Measurements from ENCODE around the gene IQSEC3. TPM values are rescaled to one million over a fixed set of nuclear protein-coding genes. Genes with fewer than 3 reads are reported as not detected.
"Not testable (repeated sequence)": the region's sequence is repeated elsewhere in the genome, so short reads cannot be mapped to it uniquely, and the experiment has no call there.

The IQSEC3 gene
- total and polyA plus RNA-seq, 2 experiments from 2014 or later = 0.70 to 2.7 TPM

GRCh38 chr12:131732-132495 lies 65.3 kb downstream of the IQSEC3 start:
- Histone ChIP-seq H2AFZ (no peak overlapping the region), H3K4me2 (no peak overlapping the region), H3K27me3 (no peaks in the 10 kb centered on the region), H3K9me2 (replicated peaks; ENCODE audit: insufficient read depth) (no peaks in the 10 kb centered on the region), H3K9me3 (ENCODE audit: low read depth) (no peaks in the 10 kb centered on the region), H3K79me2 (no peaks in the 10 kb centered on the region), H3K4me3 (no peak overlapping the region), H4K20me1 (ENCODE audit: insufficient read depth, poor library complexity, severe bottlenecking) (no peaks in the 10 kb centered on the region), H3K4me1 (ENCODE audit: insufficient read depth) (peaks cover 5% of the 10 kb centered on the region), H3K36me3 (replicated peaks; ENCODE audit: insufficient read depth, low read depth) (no peaks in the 10 kb centered on the region), H3K27ac (no peak overlapping the region)
- no peak for DNase-seq (ENCODE audit: low spot score)
- no peak for TF ChIP-seq EZH2 (IDR thresholded peaks at IDR 0.05; ENCODE audit: borderline replicate concordance)
- TF ChIP-seq CTCF (IDR thresholded peaks at IDR 0.05; ENCODE audit: poor library complexity) = no peak
- TF ChIP-seq EZH2phosphoT487 (IDR thresholded peaks at IDR 0.05; ENCODE audit: low read depth, severe bottlenecking, unreplicated experiment) = no peak
- 80% methylated on average over 12 of the region's 12 CpGs for WGBS (ENCODE audit: low lambda C conversion rate, missing lambda C conversion rate)

- not testable (repeated sequence) for H3K27me3 ChIP-seq; H3K4me3 ChIP-seq; DNase-seq (ENCODE audit: low spot score); H3K9me3 ChIP-seq (ENCODE audit: low read depth); H2AFZ ChIP-seq; H3K36me3 ChIP-seq (replicated peaks; ENCODE audit: insufficient read depth, low read depth); H3K79me2 ChIP-seq; H3K27ac ChIP-seq; H3K4me2 ChIP-seq; H3K4me1 ChIP-seq (ENCODE audit: insufficient read depth); H4K20me1 ChIP-seq (ENCODE audit: insufficient read depth, poor library complexity, severe bottlenecking); H3K9me2 ChIP-seq (replicated peaks; ENCODE audit: insufficient read depth)
- WGBS (ENCODE audit: low lambda C conversion rate, missing lambda C conversion rate) = 85% methylated on average over 7 of the region's 7 CpGs
Measured at GRCh38 chr12:133616-134232, 67.2 kb downstream of the IQSEC3 start.

DNA sequence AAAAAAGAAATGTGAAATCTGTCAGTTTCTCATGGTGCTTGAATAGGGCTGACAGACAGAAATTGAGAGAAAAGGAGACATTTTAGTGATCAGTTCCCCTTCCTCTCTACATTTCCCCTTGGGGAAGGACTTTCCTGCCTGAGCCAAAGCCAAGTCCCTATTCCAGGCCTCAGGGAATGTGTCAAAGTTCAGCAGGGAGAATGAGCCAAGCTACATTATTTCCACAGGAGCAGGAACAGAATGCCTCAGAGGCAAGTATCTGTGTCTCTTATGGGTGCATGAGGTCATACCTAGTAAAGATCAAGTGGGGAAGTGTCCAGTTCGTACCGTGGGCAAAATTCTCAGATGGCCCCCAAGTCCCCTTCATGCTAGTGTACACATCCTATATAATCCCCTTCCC lies 68.6 kb downstream of the IQSEC3 start:
- no peaks in the 10 kb centered on the region for H4K20me1 ChIP-seq (ENCODE audit: insufficient read depth, poor library complexity, severe bottlenecking)
- no peak overlapping the region for H3K4me3 ChIP-seq
- H3K9me3 ChIP-seq (ENCODE audit: low read depth) = no peaks in the 10 kb centered on the region
- no peak overlapping the region for H2AFZ ChIP-seq
- H3K36me3 ChIP-seq (replicated peaks; ENCODE audit: insufficient read depth, low read depth) = no peaks in the 10 kb centered on the region
- H3K4me2 ChIP-seq = no peak overlapping the region
- H3K9me2 ChIP-seq (replicated peaks; ENCODE audit: insufficient read depth) = no peaks in the 10 kb centered on the region
- no peak for TF ChIP-seq CTCF (IDR thresholded peaks at IDR 0.05; ENCODE audit: poor library complexity)
- TF ChIP-seq EZH2 (IDR thresholded peaks at IDR 0.05; ENCODE audit: borderline replicate concordance) = no peak
- TF ChIP-seq EZH2phosphoT487 (IDR thresholded peaks at IDR 0.05; ENCODE audit: low read depth, severe bottlenecking, unreplicated experiment) = no peak
- no peak overlapping the region for H3K27ac ChIP-seq
- no peak for DNase-seq (ENCODE audit: low spot score)
- WGBS (ENCODE audit: low lambda C conversion rate, missing lambda C conversion rate) = 86% methylated on average over 2 of the region's 2 CpGs
- H3K27me3 ChIP-seq = no peaks in the 10 kb centered on the region
- peaks cover 19% of the 10 kb centered on the region for H3K4me1 ChIP-seq (ENCODE audit: insufficient read depth)
- H3K79me2 ChIP-seq = no peaks in the 10 kb centered on the region

DNA sequence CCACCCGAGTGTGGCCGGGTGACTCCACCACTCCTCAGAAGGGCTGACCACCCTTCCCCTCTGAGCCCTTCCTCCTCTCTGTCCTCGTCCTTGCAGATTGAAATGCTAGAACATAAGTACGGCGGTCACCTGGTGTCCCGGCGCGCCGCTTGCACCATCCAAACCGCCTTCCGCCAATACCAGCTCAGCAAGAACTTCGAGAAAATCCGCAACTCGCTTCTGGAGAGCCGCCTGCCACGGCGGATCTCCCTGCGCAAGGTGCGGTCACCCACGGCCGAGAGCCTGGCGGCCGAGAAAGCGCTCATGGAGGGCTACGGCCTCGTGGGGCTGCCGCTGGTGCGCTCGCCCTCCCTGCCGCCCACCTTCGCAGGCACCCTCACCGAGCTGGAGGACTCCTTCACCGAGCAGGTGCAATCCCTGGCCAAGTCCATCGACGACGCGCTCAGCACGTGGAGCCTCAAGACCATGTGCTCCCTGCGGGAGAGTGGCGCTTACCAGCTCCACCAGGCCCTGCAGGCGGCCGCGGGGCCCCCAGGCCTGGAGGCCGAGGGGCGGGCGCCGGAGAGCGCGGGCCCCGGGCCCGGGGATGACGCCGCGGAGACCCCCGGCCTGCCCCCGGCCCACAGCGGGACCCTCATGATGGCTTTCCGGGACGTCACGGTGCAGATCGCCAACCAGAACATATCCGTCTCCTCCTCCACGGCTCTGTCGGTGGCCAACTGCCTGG lies 71.8 kb downstream of the IQSEC3 start:
- no peaks in the 10 kb centered on the region for H3K9me3 ChIP-seq (ENCODE audit: low read depth)
- DNase-seq (ENCODE audit: low spot score) = no peak
- no peaks in the 10 kb centered on the region for H3K36me3 ChIP-seq (replicated peaks; ENCODE audit: insufficient read depth, low read depth)
- H4K20me1 ChIP-seq (ENCODE audit: insufficient read depth, poor library complexity, severe bottlenecking) = no peaks in the 10 kb centered on the region
- H3K27me3 ChIP-seq = no peaks in the 10 kb centered on the region
- H3K4me1 ChIP-seq (ENCODE audit: insufficient read depth) = peaks cover 19% of the 10 kb centered on the region
- H3K4me3 ChIP-seq = no peak overlapping the region
- no peaks in the 10 kb centered on the region for H3K79me2 ChIP-seq
- no peak overlapping the region for H2AFZ ChIP-seq
- no peak for TF ChIP-seq CTCF (IDR thresholded peaks at IDR 0.05; ENCODE audit: poor library complexity)
- no peak for TF ChIP-seq EZH2phosphoT487 (IDR thresholded peaks at IDR 0.05; ENCODE audit: low read depth, severe bottlenecking, unreplicated experiment)
- TF ChIP-seq EZH2 (IDR thresholded peaks at IDR 0.05; ENCODE audit: borderline replicate concordance) = no peak
- H3K27ac ChIP-seq = no peak overlapping the region
- 97% methylated on average over 32 of the region's 64 CpGs for WGBS (ENCODE audit: low lambda C conversion rate, missing lambda C conversion rate)
- H3K9me2 ChIP-seq (replicated peaks; ENCODE audit: insufficient read depth) = no peaks in the 10 kb centered on the region
- H3K4me2 ChIP-seq = no peak overlapping the region
